Esophagus squamous epithelium (tissue), 5 donors: ENCODE data around the gene SMIM26. TPM values are rescaled to one million over a fixed set of nuclear protein-coding genes. Genes with fewer than 3 reads are reported as not detected.

ENCODE experiments used
- DNase-seq: peaks from one replicate; lab custom pipeline; 2025; lab: John Stamatoyannopoulos, UW
- H3K27ac ChIP-seq, 4 donors: fragments of 200-600 bp; sonication (generic); one replicate each; pipeline ENCODE4 v1.5.1; 2016 to 2019; ENCODE audit warnings: mild to moderate bottlenecking in 1 of 4
- H3K27me3 ChIP-seq, 4 donors: fragments of 200-600 bp; sonication (generic); 1 replicate in 3 of 4; 2 replicates in 1 of 4; pipeline versions ENCODE4 v1.5.1 to v1.6.0; 2017 to 2021; ENCODE audit warnings: antibody characterized with exemption in 1 of 4
- H3K36me3 ChIP-seq, 3 donors: fragments of 200-600 bp; sonication (generic); one replicate each; pipeline ENCODE4 v1.5.1; 2016 to 2019
- H3K4me1 ChIP-seq, 3 donors: fragments of 200-600 bp; sonication (generic); one replicate each; pipeline ENCODE4 v1.5.1; 2017 to 2019
- H3K4me3 ChIP-seq, 4 donors: fragments of 200-600 bp; sonication (generic); 1 replicate in 3 of 4; 2 replicates in 1 of 4; pipeline ENCODE4 v1.5.1; 2016 to 2019; ENCODE audit warnings: mild to moderate bottlenecking in 2 of 4, moderate library complexity in 1 of 4
- H3K9me3 ChIP-seq, 3 donors: fragments of 200-600 bp; sonication (generic); one replicate each; pipeline ENCODE4 v1.5.1; 2016 to 2019
- CTCF ChIP-seq, 6 experiments: fragments of 450-650 bp in 4 of 6; fragments of 200-600 bp in 2 of 6; sonication (generic) in 2 of 6; IDR thresholded peaks; one replicate each; pipeline ENCODE4 v1.5.1; 2016 to 2019; ENCODE audit warnings: antibody characterized with exemption in 6 of 6, mild to moderate bottlenecking in 4 of 6, moderate library complexity in 4 of 6
- POLR2A ChIP-seq, 4 donors: fragments of 450-650 bp; IDR thresholded peaks; one replicate each; pipeline ENCODE4 v1.6.1; 2017; ENCODE audit warnings: antibody characterized with exemption in 4 of 4, mild to moderate bottlenecking in 4 of 4, moderate library complexity in 3 of 4
- WGBS, 2 donors: methylation state at CpG; one replicate each; pipeline ENCODE4 v1.1.5; 2018; 5-methylcytosine and 5-hydroxymethylcytosine counted together
- intact Hi-C: fragments of 100-400 bp; cut with DNase I; formaldehyde crosslinking; loops from one replicate; pipeline ENCODE4 v1.15.0; 2022
- small RNA-seq, 4 donors: library from RNA; depleted of rRNA; stranded (forward); fragments of <200 nt; gene quantifications; one replicate each; pipeline ENCODE3, GENCODE V24; 2016
- total RNA-seq, 4 donors: library from RNA; depleted of rRNA; stranded (reverse); fragments of >200 nt; gene quantifications; one replicate each; pipeline ENCODE4 v1.1.0, GENCODE V29; 2016
- donor health status: DM: yes; HTN: yes; CAD: no.

The SMIM26 gene
- total RNA-seq, 4 donors from 2014 or later = 72.0 to 147 (median 106) TPM

GRCh38 chr20:18613553-18613952 lies 46.3 kb downstream of the SMIM26 start:
- 39 to 46% methylated on average over 2 of the region's 2 CpGs for WGBS, 2 donors
- TF ChIP-seq CTCF (IDR thresholded peaks at IDR 0.05) (no peak), POLR2A (IDR thresholded peaks at IDR 0.05) (no peak)

DNA sequence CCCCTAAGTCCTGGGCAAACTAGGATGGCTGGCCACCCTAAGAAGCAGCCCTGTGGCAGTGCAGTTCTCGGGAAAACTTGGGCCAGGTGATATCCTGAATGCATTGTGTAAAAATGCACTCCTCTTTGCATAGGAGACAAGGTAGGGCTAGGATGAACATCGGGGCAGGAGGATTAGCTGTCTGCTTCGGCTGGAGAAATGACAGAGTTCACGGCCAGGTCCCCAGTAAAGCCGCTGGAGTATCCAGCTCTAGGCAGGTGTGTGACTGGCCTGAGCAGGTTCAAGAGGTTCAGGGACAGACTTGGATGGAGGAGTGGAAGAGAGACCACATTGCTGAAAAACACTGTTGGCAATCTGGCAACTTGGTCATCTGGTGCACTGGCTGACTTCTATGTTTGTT lies 47.0 kb downstream of the SMIM26 start:
- H3K4me1 ChIP-seq = peaks cover 0 to 36% (median 0%) of the 10 kb centered on the region in 3 donors
- H3K27me3 ChIP-seq = no peaks in the 10 kb centered on the region
- H3K36me3 ChIP-seq = no peaks in the 10 kb centered on the region
- no peaks in the 10 kb centered on the region for H3K9me3 ChIP-seq
- TF ChIP-seq CTCF (IDR thresholded peaks at IDR 0.05) (no peak), POLR2A (IDR thresholded peaks at IDR 0.05) (no peak)
- H3K27ac ChIP-seq = peak overlapping the region in 2 of 4 donors; percentile 15 to 85
- DNase-seq = no peak
- 100% methylated on average over 4 to 5 of the region's 5 CpGs for WGBS, 2 donors
- intact Hi-C loops = no loop called here
- no peak overlapping the region for H3K4me3 ChIP-seq

More at GRCh38 chr20:18613553-18613952, 46.3 kb downstream of the SMIM26 start:
- no peaks in the 10 kb centered on the region for H3K9me3 ChIP-seq
- no peaks in the 10 kb centered on the region for H3K36me3 ChIP-seq
- no peak for DNase-seq
- peaks cover 0 to 36% (median 0%) of the 10 kb centered on the region in 3 donors for H3K4me1 ChIP-seq
- H3K27ac ChIP-seq = peak overlapping the region; percentile 32 to 85 (median 57)
- no peaks in the 10 kb centered on the region for H3K27me3 ChIP-seq
- no peak overlapping the region for H3K4me3 ChIP-seq
- intact Hi-C loops = no loop called here

DNA sequence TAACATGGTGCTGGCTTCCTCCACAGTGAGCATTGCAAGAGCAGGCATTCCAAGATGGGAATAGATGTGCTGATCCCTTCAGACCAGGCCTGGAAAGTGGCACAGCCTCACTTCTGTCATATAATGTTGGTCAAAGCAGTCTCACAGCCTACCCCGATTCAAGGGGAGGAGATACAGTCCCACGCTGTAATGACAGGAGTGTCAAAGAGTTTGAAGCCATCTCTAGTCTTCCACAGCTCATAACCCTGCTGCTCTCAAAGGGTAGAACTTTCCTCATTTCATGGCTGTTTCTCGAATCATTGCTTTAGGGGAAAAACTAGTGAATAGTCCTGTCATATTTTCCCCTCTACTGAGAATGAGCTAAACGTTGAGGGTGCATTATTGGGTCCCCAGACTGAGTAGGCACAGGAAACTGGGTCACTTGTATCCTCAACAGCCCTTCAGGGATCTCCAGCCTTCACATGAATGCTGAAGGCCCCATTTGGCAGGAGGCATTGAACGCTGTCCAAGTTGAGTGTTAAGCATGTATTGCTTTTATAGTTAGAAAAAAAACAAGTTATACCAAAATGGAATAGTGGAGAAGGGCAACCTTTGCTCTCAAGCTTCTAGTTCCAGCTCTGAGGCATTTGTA lies 47.9 kb downstream of the SMIM26 start:
- H3K27ac ChIP-seq = peak overlapping the region in 2 of 4 donors; percentile 6 to 85
- H3K36me3 ChIP-seq = no peaks in the 10 kb centered on the region
- no peak for DNase-seq
- H3K9me3 ChIP-seq = no peaks in the 10 kb centered on the region
- no peaks in the 10 kb centered on the region for H3K27me3 ChIP-seq
- TF ChIP-seq CTCF (IDR thresholded peaks at IDR 0.05) (no peak), POLR2A (IDR thresholded peaks at IDR 0.05) (no peak)
- intact Hi-C loops = no loop called here
- H3K4me3 ChIP-seq = no peak overlapping the region
- WGBS, 2 donors = 47 to 53% methylated on average over 1 to 4 of the region's 5 CpGs
- peaks cover 0 to 36% (median 0%) of the 10 kb centered on the region in 3 donors for H3K4me1 ChIP-seq

Small RNA genes within 50 kb of the gene (small RNA-seq; reads per million reads assigned to genes)
- gene RN7SL638P (0 reads per million in 4 donors), gene RNU6ATAC34P (0 reads per million in 4 donors)

Other genes with a start within 250 kb of the SMIM26 start
- gene DZANK1, start 100.4 kb upstream of the SMIM26 start, total RNA-seq = 1 to 10 TPM in 2 of 4 donors, under 1 TPM in 2; 0.92 to 5.2 (median 1.1) TPM
- gene POLR3F, start 100.0 kb upstream of the SMIM26 start, total RNA-seq = 1 to 10 TPM; 5.1 to 9.2 (median 6.9) TPM
- gene RBBP9, start 70.2 kb upstream of the SMIM26 start, total RNA-seq = 10 to 100 TPM in 3 of 4 donors, 1 to 10 TPM in 1; 6.6 to 27.7 (median 11.4) TPM
- 10 to 100 TPM; 37.6 to 72.3 (median 43.9) TPM for gene SEC23B, start 59.5 kb upstream of the SMIM26 start, total RNA-seq
- gene DTD1, start 20.6 kb downstream of the SMIM26 start, total RNA-seq = 10 to 100 TPM; 27.3 to 54.0 (median 35.2) TPM
- not detected for gene SCP2D1, start 246.4 kb downstream of the SMIM26 start, total RNA-seq